K562 (cell line): Measurements from ENCODE around the gene LRRC31. TPM values are rescaled to one million over a fixed set of nuclear protein-coding genes. Genes with fewer than 3 reads are reported as not detected.

Experiments used
- BMI1 ChIP-seq: fragments of 150-350 bp; IDR thresholded peaks from 2 replicates; pipeline ENCODE4 v1.6.1; 2014; ENCODE audit warnings: low read length
- BRCA1 ChIP-seq, 2 experiments: fragments of 450-650 bp in 1 of 2; sonication (generic) in 1 of 2; formaldehyde crosslinking in 1 of 2; IDR thresholded peaks; 2 replicates each; pipeline versions ENCODE4 v1.5.0 to v1.6.1; 2017 to 2020; ENCODE audit warnings: mild to moderate bottlenecking in 1 of 2, missing genetic modification reagents in 1 of 2
- CBX8 ChIP-seq: fragments of 200-600 bp; sonication (generic); IDR thresholded peaks from 2 replicates; pipeline ENCODE4 v1.6.1; 2012; ENCODE audit warnings: borderline replicate concordance, mixed run types, low read depth, mild to moderate bottlenecking, moderate library complexity, mixed read lengths, low read length, control low read depth, inconsistent platforms; ENCODE audit not compliant: poor library complexity, severe bottlenecking; ENCODE audit errors: extremely low read depth
- DACH1 ChIP-seq: fragments of 450-650 bp; IDR thresholded peaks from 2 replicates; pipeline ENCODE4 v1.6.1; 2018; ENCODE audit not compliant: partially characterized antibody
- ERF ChIP-seq: fragments of 450-650 bp; formaldehyde crosslinking; IDR thresholded peaks from 2 replicates; pipeline ENCODE4 v1.4.0; 2020; ENCODE audit warnings: mild to moderate bottlenecking, mixed read lengths
- ETV1 ChIP-seq: fragments of 450-650 bp; conservative IDR thresholded peaks from 2 replicates; pipeline ENCODE4 v1.6.1; 2016; ENCODE audit warnings: missing genetic modification characterization, control low read depth, low read depth, missing compliant biosample characterization
- ETV5 ChIP-seq: sonication (generic); formaldehyde crosslinking; IDR thresholded peaks from 2 replicates; pipeline ENCODE4 v1.4.0; 2020; ENCODE audit warnings: low read depth, mild to moderate bottlenecking, missing genetic modification reagents
- FIP1L1 ChIP-seq: fragments of 200-400 bp; formaldehyde crosslinking; IDR thresholded peaks from 2 replicates; pipeline ENCODE4 v1.6.1; 2018; ENCODE audit warnings: mild to moderate bottlenecking, low read depth, low read length; ENCODE audit not compliant: poor library complexity, severe bottlenecking
- FOSL1 ChIP-seq: fragments of 200-800 bp; sonication (Bioruptor generic); conservative IDR thresholded peaks from 2 replicates; pipeline ENCODE4 v1.6.1; 2016; ENCODE audit warnings: missing genetic modification characterization, missing compliant biosample characterization
- FOXJ2 ChIP-seq: fragments of 200-800 bp; sonication (Bioruptor generic); IDR thresholded peaks from 2 replicates; pipeline ENCODE4 v1.6.1; 2016; ENCODE audit warnings: missing genetic modification characterization, missing compliant biosample characterization
- HMG20B ChIP-seq: fragments of 250-450 bp; sonication (Bioruptor Pico); IDR thresholded peaks from 2 replicates; pipeline ENCODE4 v1.5.0; 2021; ENCODE audit warnings: mild to moderate bottlenecking
- KDM4B ChIP-seq, 2 experiments: fragments of 450-650 bp in 1 of 2; sonication (generic) in 1 of 2; IDR thresholded peaks; 2 replicates each; pipeline ENCODE4 v1.6.1; 2016 to 2017; ENCODE audit warnings: borderline replicate concordance in 2 of 2, antibody characterized with exemption in 1 of 2, low read depth in 1 of 2, mild to moderate bottlenecking in 1 of 2
- LARP7 ChIP-seq: fragments of 450-650 bp; IDR thresholded peaks from 2 replicates; pipeline ENCODE4 v1.6.1; 2016
- PTRF ChIP-seq: fragments of 450-650 bp; IDR thresholded peaks from 2 replicates; pipeline ENCODE4 v1.6.1; 2016; ENCODE audit warnings: mild to moderate bottlenecking, missing genetic modification characterization, missing compliant biosample characterization
- RNF2 ChIP-seq: sonication (generic); IDR thresholded peaks from 2 replicates; pipeline ENCODE4 v1.6.1; 2016
- TBL1XR1 ChIP-seq, 2 experiments: IDR thresholded peaks; 2 replicates each; pipeline ENCODE4 v1.6.1; 2012; ENCODE audit warnings: improper control_type of control experiment in 2 of 2, low read length in 2 of 2, mild to moderate bottlenecking in 1 of 2
- TCF7L2 ChIP-seq: fragments of 150-350 bp; IDR thresholded peaks from 2 replicates; pipeline ENCODE4 v1.6.1; 2016; ENCODE audit warnings: low read depth, mild to moderate bottlenecking, low read length, moderate library complexity
- ZC3H11A ChIP-seq: IDR thresholded peaks from 2 replicates; pipeline ENCODE4 v1.6.1; 2012; ENCODE audit warnings: low read depth, low read length, improper control_type of control experiment
- ZKSCAN8 ChIP-seq: fragments of 200-800 bp; sonication (Bioruptor generic); IDR thresholded peaks from 2 replicates; pipeline ENCODE4 v1.6.1; 2016; ENCODE audit warnings: missing genetic modification characterization, missing compliant biosample characterization
- ZNF124 ChIP-seq: sonication (generic); formaldehyde crosslinking; IDR thresholded peaks from 2 replicates; pipeline ENCODE4 v1.8.1; 2022; ENCODE audit warnings: missing genetic modification reagents
- ZNF311 ChIP-seq: fragments of 250-450 bp; sonication (Bioruptor Pico); IDR thresholded peaks from 2 replicates; pipeline ENCODE4 v1.4.0; 2020; ENCODE audit warnings: mild to moderate bottlenecking, moderate library complexity
- ZNF41 ChIP-seq: fragments of 250-450 bp; sonication (Bioruptor Pico); conservative IDR thresholded peaks from 2 replicates; pipeline ENCODE4 v1.4.0; 2020; ENCODE audit warnings: mild to moderate bottlenecking
- ZNF551 ChIP-seq: fragments of 250-450 bp; sonication (Bioruptor Pico); IDR thresholded peaks from 2 replicates; pipeline ENCODE4 v1.5.0; 2021; ENCODE audit warnings: mild to moderate bottlenecking, moderate library complexity
- ZNF717 ChIP-seq: fragments of 250-450 bp; sonication (Bioruptor Pico); IDR thresholded peaks from 2 replicates; pipeline ENCODE4 v1.5.0; 2021
- polyA plus RNA-seq, 8 experiments: library from polyadenylated mRNA; depleted of rRNA in 4 of 8; stranded (reverse) in 5 of 8; unstranded in 3 of 8; fragments of >200 nt; fragmentation: Nextera tagmentation in 2 of 8; fragmentation: Illumina TruSeq in 1 of 8; extraction: Ambion mirVana in 2 of 8; extraction: Trizol in 1 of 8; gene quantifications; 2 replicates each; pipeline versions ENCODE4 v1.2.1 to v1.2.3, GENCODE V29; 2011 to 2014; ENCODE audit warnings: inconsistent platforms in 1 of 8, missing spikeins in 1 of 8
- total RNA-seq, 7 experiments: library from RNA; depleted of rRNA in 6 of 7; stranded (reverse); fragments of >200 nt in 6 of 7; fragmentation: Illumina TruSeq in 2 of 7; extraction: Trizol in 2 of 7; gene quantifications; 2 replicates each; pipeline versions ENCODE4 v1.2.1 to v1.2.3, GENCODE V29; 2011 to 2021; ENCODE audit warnings: low replicate concordance in 1 of 7
- TF ChIP-seq, protein P1 (sequence below): sonication (generic); formaldehyde crosslinking; IDR thresholded peaks from 2 replicates; pipeline ENCODE4 v1.8.1; 2023; ENCODE audit warnings: mild to moderate bottlenecking, missing genetic modification reagents
- TF ChIP-seq, protein P2 (sequence below), 3 experiments: fragments of 200-800 bp in 1 of 3; sonication (Bioruptor generic) in 1 of 3; sonication (generic) in 1 of 3; formaldehyde crosslinking in 1 of 3; IDR thresholded peaks; 2 replicates each; pipeline versions ENCODE4 v1.6.1 to v1.8.0; 2016 to 2022; ENCODE audit warnings: mild to moderate bottlenecking in 2 of 3, missing compliant biosample characterization in 2 of 3, missing genetic modification characterization in 2 of 3, missing genetic modification reagents in 1 of 3
- TF ChIP-seq, protein P3 (sequence below): IDR thresholded peaks from 2 replicates; pipeline ENCODE4 v1.6.1; 2014; ENCODE audit warnings: antibody characterized with exemption

The LRRC31 gene
- total and polyA plus RNA-seq, 9 of the 15 experiments (the other 6 are each of a cell fraction or from before 2014, with no cell fraction given): not detected

GRCh38 chr3:169863458-169863899, 6.3 kb downstream of the LRRC31 start (continued):
- TF ChIP-seq, protein P1, sequence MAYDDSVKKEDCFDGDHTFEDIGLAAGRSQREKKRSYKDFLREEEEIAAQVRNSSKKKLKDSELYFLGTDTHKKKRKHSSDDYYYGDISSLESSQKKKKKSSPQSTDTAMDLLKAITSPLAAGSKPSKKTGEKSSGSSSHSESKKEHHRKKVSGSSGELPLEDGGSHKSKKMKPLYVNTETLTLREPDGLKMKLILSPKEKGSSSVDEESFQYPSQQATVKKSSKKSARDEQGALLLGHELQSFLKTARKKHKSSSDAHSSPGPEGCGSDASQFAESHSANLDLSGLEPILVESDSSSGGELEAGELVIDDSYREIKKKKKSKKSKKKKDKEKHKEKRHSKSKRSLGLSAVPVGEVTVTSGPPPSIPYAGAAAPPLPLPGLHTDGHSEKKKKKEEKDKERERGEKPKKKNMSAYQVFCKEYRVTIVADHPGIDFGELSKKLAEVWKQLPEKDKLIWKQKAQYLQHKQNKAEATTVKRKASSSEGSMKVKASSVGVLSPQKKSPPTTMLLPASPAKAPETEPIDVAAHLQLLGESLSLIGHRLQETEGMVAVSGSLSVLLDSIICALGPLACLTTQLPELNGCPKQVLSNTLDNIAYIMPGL (CRISPR knock-in tag): no peak
- TF ChIP-seq TBL1XR1 (IDR thresholded peaks at IDR 0.05; ENCODE audit: low read length in 2 of 2) (no peak), LARP7 (no peak), ETV5 (CRISPR knock-in tag) (peak; percentile 42; the same call in 1 of the 2 replicates), RNF2 (no peak), DACH1 (no peak), FOXJ2 (tag) (no peak), ZNF551 (CRISPR knock-in tag) (no peak), FOSL1 (tag) (no peak), ZNF124 (no peak), KDM4B (IDR thresholded peaks at IDR 0.05; ENCODE audit: borderline replicate concordance in 2 of 2, low read depth in 1 of 2) (no peak), ZNF41 (CRISPR knock-in tag) (no peak), BMI1 (no peak), PTRF (tag) (no peak), TCF7L2 (no peak), ZNF717 (CRISPR knock-in tag) (no peak), HMG20B (no peak), ERF (CRISPR knock-in tag) (no peak), ZC3H11A (no peak), ETV1 (tag) (0 out of 2 replicates have a peak, but pooled peaks have one; percentile 7), BRCA1 (IDR thresholded peaks at IDR 0.05) (no peak), BRCA1 (CRISPR knock-in tag; IDR thresholded peaks at IDR 0.05) (no peak), CBX8 (no peak), FIP1L1 (no peak), ZKSCAN8 (no peak), ZNF311 (CRISPR knock-in tag) (no peak)
- TF ChIP-seq, protein P2, sequence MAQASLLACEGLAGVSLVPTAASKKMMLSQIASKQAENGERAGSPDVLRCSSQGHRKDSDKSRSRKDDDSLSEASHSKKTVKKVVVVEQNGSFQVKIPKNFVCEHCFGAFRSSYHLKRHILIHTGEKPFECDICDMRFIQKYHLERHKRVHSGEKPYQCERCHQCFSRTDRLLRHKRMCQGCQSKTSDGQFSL (CRISPR knock-in tag; IDR thresholded peaks at IDR 0.05): no peak
- TF ChIP-seq, protein P2 (tag; IDR thresholded peaks at IDR 0.05): no peak
- TF ChIP-seq, protein P3, sequence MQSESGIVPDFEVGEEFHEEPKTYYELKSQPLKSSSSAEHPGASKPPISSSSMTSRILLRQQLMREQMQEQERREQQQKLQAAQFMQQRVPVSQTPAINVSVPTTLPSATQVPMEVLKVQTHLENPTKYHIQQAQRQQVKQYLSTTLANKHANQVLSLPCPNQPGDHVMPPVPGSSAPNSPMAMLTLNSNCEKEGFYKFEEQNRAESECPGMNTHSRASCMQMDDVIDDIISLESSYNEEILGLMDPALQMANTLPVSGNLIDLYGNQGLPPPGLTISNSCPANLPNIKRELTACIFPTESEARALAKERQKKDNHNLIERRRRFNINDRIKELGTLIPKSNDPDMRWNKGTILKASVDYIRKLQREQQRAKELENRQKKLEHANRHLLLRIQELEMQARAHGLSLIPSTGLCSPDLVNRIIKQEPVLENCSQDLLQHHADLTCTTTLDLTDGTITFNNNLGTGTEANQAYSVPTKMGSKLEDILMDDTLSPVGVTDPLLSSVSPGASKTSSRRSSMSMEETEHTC: no peak
